K562 (cell line): ENCODE measurements around the gene SPECC1L. TPM values are rescaled to one million over a fixed set of nuclear protein-coding genes. Genes with fewer than 3 reads are reported as not detected.

Source experiments
- GABPB1 ChIP-seq: sonication (generic); formaldehyde crosslinking; IDR thresholded peaks from 2 replicates; pipeline ENCODE4 v1.8.0; 2022; ENCODE audit warnings: mild to moderate bottlenecking, missing genetic modification reagents
- GATA2 ChIP-seq: sonication (generic); formaldehyde crosslinking; IDR thresholded peaks from 2 replicates; pipeline ENCODE4 v1.4.0; 2020; ENCODE audit warnings: mild to moderate bottlenecking, missing genetic modification reagents
- NR2F6 ChIP-seq: fragments of 450-650 bp; formaldehyde crosslinking; IDR thresholded peaks from 2 replicates; pipeline ENCODE4 v1.4.0; 2020; ENCODE audit warnings: mild to moderate bottlenecking
- PREB ChIP-seq: sonication (generic); formaldehyde crosslinking; IDR thresholded peaks from 2 replicates; pipeline ENCODE4 v1.8.1; 2023; ENCODE audit warnings: mild to moderate bottlenecking, missing genetic modification reagents
- SAP30 ChIP-seq: fragments of 200-600 bp; sonication (generic); IDR thresholded peaks from 2 replicates; pipeline ENCODE4 v1.6.1; 2012; ENCODE audit warnings: borderline replicate concordance, low read depth, mild to moderate bottlenecking, moderate library complexity, low read length, control low read depth, inconsistent platforms; ENCODE audit not compliant: insufficient read depth, poor library complexity, severe bottlenecking
- SMARCE1 ChIP-seq: fragments of 450-650 bp; IDR thresholded peaks from 2 replicates; pipeline ENCODE4 v1.7.1; 2016; ENCODE audit warnings: mild to moderate bottlenecking
- SRF ChIP-seq, 2 experiments: fragments of 250-450, 450-650 bp in 1 of 2; sonication (Bioruptor Pico) in 1 of 2; sonication (generic) in 1 of 2; formaldehyde crosslinking; IDR thresholded peaks; 2 replicates each; pipeline versions ENCODE4 v1.5.0 to v1.5.1; 2020 to 2022; ENCODE audit warnings: mild to moderate bottlenecking in 1 of 2, missing genetic modification reagents in 1 of 2
- THRAP3 ChIP-seq: fragments of 450-650 bp; IDR thresholded peaks from 2 replicates; pipeline ENCODE4 v1.6.1; 2016; ENCODE audit warnings: mild to moderate bottlenecking, inconsistent platforms, borderline replicate concordance
- ZBTB40 ChIP-seq, 2 experiments: fragments of 450-650 bp in 1 of 2; sonication (generic) in 1 of 2; formaldehyde crosslinking in 1 of 2; IDR thresholded peaks; 2 replicates each; pipeline versions ENCODE4 v1.7.1 to v1.9.0; 2016 to 2022; ENCODE audit warnings: inconsistent platforms in 1 of 2, mild to moderate bottlenecking in 1 of 2, missing genetic modification reagents in 1 of 2
- ZBTB7A ChIP-seq: IDR thresholded peaks from 2 replicates; pipeline ENCODE4 v1.6.1; 2011; ENCODE audit warnings: low read depth, mild to moderate bottlenecking, low read length, moderate library complexity, borderline replicate concordance; ENCODE audit not compliant: control insufficient read depth
- ZNF699 ChIP-seq: fragments of 250-450 bp; sonication (Bioruptor Pico); IDR thresholded peaks from 2 replicates; pipeline ENCODE4 v1.8.0; 2021; ENCODE audit warnings: mild to moderate bottlenecking, moderate library complexity; ENCODE audit not compliant: insufficient replicate concordance
- ZNF75A ChIP-seq: fragments of 450-650 bp; formaldehyde crosslinking; IDR thresholded peaks from 2 replicates; pipeline ENCODE4 v1.4.0; 2020; ENCODE audit warnings: mild to moderate bottlenecking
- ZNF764 ChIP-seq: fragments of 250-450 bp; sonication (Bioruptor Pico); IDR thresholded peaks from 2 replicates; pipeline ENCODE4 v1.4.0; 2020; ENCODE audit warnings: low read depth, mild to moderate bottlenecking, moderate library complexity
- polyA plus RNA-seq, 8 experiments: library from polyadenylated mRNA; depleted of rRNA in 4 of 8; stranded (reverse) in 5 of 8; unstranded in 3 of 8; fragments of >200 nt; fragmentation: Nextera tagmentation in 2 of 8; fragmentation: Illumina TruSeq in 1 of 8; extraction: Ambion mirVana in 2 of 8; extraction: Trizol in 1 of 8; gene quantifications; 2 replicates each; pipeline versions ENCODE4 v1.2.1 to v1.2.3, GENCODE V29; 2011 to 2014; ENCODE audit warnings: inconsistent platforms in 1 of 8, missing spikeins in 1 of 8
- total RNA-seq, 7 experiments: library from RNA; depleted of rRNA in 6 of 7; stranded (reverse); fragments of >200 nt in 6 of 7; fragmentation: Illumina TruSeq in 2 of 7; extraction: Trizol in 2 of 7; gene quantifications; 2 replicates each; pipeline versions ENCODE4 v1.2.1 to v1.2.3, GENCODE V29; 2011 to 2021; ENCODE audit warnings: low replicate concordance in 1 of 7
- TF ChIP-seq, protein P1 (sequence below): sonication (generic); formaldehyde crosslinking; IDR thresholded peaks from 2 replicates; pipeline ENCODE4 v1.8.1; 2023; ENCODE audit warnings: mild to moderate bottlenecking, missing genetic modification reagents

Gene SPECC1L
- total and polyA plus RNA-seq, 9 of the 15 experiments (the other 6 are each of a cell fraction or from before 2014, with no cell fraction given): 1.4 to 27.9 (median 14.5) TPM

DNA sequence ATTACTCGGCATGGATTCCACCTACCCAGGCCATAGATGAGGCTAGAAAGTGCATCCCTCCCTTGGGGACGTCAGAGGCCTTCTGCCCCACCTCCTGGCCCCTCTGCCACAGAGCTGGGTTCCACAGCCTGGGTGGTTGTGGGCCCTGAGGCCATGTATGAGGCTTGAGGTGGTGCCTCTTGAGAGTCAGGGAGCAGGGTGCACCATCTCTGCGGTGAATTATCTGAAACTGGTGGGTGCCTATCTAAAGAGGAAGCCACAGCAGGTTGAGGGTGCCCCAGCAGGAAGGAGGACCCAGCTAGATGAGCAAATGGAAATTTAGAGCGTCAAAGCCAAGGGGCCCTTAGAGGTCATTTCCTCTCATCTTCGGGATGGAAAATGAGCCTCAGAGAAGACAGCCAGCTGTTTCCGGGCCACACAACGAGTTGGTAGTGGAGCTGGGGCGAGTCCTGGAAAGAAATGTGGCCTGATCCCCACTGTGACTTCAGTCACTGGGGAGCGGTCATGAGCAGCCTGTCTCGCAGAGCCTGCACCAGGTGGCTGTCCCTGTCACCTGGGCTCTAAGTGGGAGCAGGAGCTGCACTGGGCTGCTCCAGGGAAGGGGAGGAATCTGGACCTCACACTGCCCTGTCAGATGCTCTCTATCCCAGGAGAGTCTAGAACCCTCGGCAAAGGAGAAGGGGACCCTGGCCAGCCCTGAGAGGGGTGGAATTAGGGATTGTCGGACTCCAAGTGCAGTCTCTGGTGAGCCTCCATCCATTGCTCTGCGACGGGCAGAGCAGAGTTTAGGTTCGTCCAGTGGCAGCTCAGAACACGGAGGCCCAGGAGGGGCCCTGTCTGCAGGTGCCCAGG, 164.1 kb downstream of the SPECC1L start (continued):
- no peak for TF ChIP-seq SAP30
- no peak for TF ChIP-seq ZBTB7A
- TF ChIP-seq ZNF699 (CRISPR knock-in tag): no peak
- no peak for TF ChIP-seq SMARCE1
- TF ChIP-seq, protein P1, sequence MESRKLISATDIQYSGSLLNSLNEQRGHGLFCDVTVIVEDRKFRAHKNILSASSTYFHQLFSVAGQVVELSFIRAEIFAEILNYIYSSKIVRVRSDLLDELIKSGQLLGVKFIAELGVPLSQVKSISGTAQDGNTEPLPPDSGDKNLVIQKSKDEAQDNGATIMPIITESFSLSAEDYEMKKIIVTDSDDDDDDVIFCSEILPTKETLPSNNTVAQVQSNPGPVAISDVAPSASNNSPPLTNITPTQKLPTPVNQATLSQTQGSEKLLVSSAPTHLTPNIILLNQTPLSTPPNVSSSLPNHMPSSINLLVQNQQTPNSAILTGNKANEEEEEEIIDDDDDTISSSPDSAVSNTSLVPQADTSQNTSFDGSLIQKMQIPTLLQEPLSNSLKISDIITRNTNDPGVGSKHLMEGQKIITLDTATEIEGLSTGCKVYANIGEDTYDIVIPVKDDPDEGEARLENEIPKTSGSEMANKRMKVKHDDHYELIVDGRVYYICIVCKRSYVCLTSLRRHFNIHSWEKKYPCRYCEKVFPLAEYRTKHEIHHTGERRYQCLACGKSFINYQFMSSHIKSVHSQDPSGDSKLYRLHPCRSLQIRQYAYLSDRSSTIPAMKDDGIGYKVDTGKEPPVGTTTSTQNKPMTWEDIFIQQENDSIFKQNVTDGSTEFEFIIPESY (CRISPR knock-in tag): no peak
- no peak for TF ChIP-seq GATA2 (CRISPR knock-in tag)
- no peak for TF ChIP-seq ZNF764 (CRISPR knock-in tag)
- TF ChIP-seq NR2F6: no peak
- TF ChIP-seq SRF (CRISPR knock-in tag; IDR thresholded peaks at IDR 0.05): no peak
- TF ChIP-seq ZBTB40 (IDR thresholded peaks at IDR 0.05): no peak
- TF ChIP-seq ZBTB40 (CRISPR knock-in tag; IDR thresholded peaks at IDR 0.05): no peak
- no peak for TF ChIP-seq ZNF75A (CRISPR knock-in tag)
- no peak for TF ChIP-seq PREB
- TF ChIP-seq THRAP3: no peak
- TF ChIP-seq GABPB1 (CRISPR knock-in tag): peak; percentile 46; the same call in 1 of the 2 replicates
